Spleen (tissue), 7 donors: Measurements from ENCODE around the gene GMEB1.

Source experiments
- CTCF ChIP-seq, 11 experiments: fragments of 200-600 bp in 7 of 11; fragments of 450-650 bp in 4 of 11; sonication (generic) in 4 of 11; IDR thresholded peaks in 8 of 11; conservative IDR thresholded peaks in 3 of 11; 1 replicate in 7 of 11; 2 replicates in 4 of 11; pipeline versions ENCODE4 v1.4.0 to v1.8.0; 2016 to 2021; ENCODE audit warnings: antibody characterized with exemption in 11 of 11, inconsistent platforms in 4 of 11, mild to moderate bottlenecking in 1 of 11
- POLR2A ChIP-seq, 3 donors: fragments of 450-650 bp; IDR thresholded peaks; one replicate each; pipeline ENCODE4 v1.5.1; 2017; ENCODE audit warnings: antibody characterized with exemption in 3 of 3, mild to moderate bottlenecking in 1 of 3
- POLR2AphosphoS5 ChIP-seq, 3 donors: sonication (generic); formaldehyde crosslinking; IDR thresholded peaks; one replicate each; pipeline ENCODE4 v1.5.1; 2017; ENCODE audit warnings: antibody characterized with exemption in 3 of 3
- donor health status: DM: no; HTN: no; CAD: no; lungs with moderate emphysema.
- donor health status: DM: no; HTN: no; CAD: no.
- donor health status: DM: no; HTN: no; CAD: no.

GRCh38 chr1:28750330-28750729, 81.7 kb downstream of the GMEB1 start:
- TF ChIP-seq POLR2AphosphoS5 (IDR thresholded peaks at IDR 0.05) (no peak), CTCF (IDR thresholded peaks at IDR 0.05 in 8 of 11, conservative IDR thresholded peaks at IDR 0.05 in 3 of 11) (no peak), POLR2A (IDR thresholded peaks at IDR 0.05) (no peak)
